Gastroesophageal sphincter (tissue), 4 donors: Measurements from ENCODE around the gene SLC13A1. TPM values are rescaled to one million over a fixed set of nuclear protein-coding genes. Genes with fewer than 3 reads are reported as not detected.

Source experiments
- ATAC-seq: fragments of 150-250 bp; one replicate; pipeline ENCODE4 v1.9.1; 2016; ENCODE audit warnings: mild to moderate bottlenecking, moderate library complexity
- H3K27ac ChIP-seq, 4 donors: fragments of 200-600 bp; sonication (generic) in 3 of 4; 1 replicate in 3 of 4; 2 replicates in 1 of 4; pipeline ENCODE4 v1.5.1; 2016 to 2019
- H3K27me3 ChIP-seq: fragments of 200-600 bp; sonication (generic); one replicate; pipeline ENCODE4 v1.5.1; 2019
- H3K36me3 ChIP-seq, 2 donors: fragments of 200-600 bp; sonication (generic); one replicate each; pipeline ENCODE4 v1.5.1; 2019; ENCODE audit warnings: control low read depth in 1 of 2
- H3K4me1 ChIP-seq, 3 donors: fragments of 200-600 bp; sonication (generic); 1 replicate in 2 of 3; 2 replicates in 1 of 3; pipeline ENCODE4 v1.5.1; 2016 to 2019; ENCODE audit warnings: control low read depth in 2 of 3
- H3K4me3 ChIP-seq, 2 donors: fragments of 200-600 bp; sonication (generic); one replicate each; pipeline ENCODE4 v1.5.1; 2019; ENCODE audit warnings: mild to moderate bottlenecking in 1 of 2, moderate library complexity in 1 of 2
- H3K9me3 ChIP-seq, 3 donors: fragments of 200-600 bp; sonication (generic); one replicate each; pipeline ENCODE4 v1.5.1; 2017 to 2019; ENCODE audit warnings: control low read depth in 2 of 3
- CTCF ChIP-seq, 4 experiments: fragments of 200-600 bp in 2 of 4; fragments of 450-650 bp in 2 of 4; sonication (generic) in 1 of 4; IDR thresholded peaks; one replicate each; pipeline ENCODE4 v1.5.1; 2017 to 2019; ENCODE audit warnings: antibody characterized with exemption in 4 of 4, mild to moderate bottlenecking in 2 of 4, moderate library complexity in 2 of 4
- EP300 ChIP-seq: sonication (generic); formaldehyde crosslinking; IDR thresholded peaks from one replicate; pipeline ENCODE4 v1.6.1; 2017; ENCODE audit warnings: antibody characterized with exemption, mild to moderate bottlenecking
- POLR2A ChIP-seq, 2 donors: fragments of 450-650 bp; IDR thresholded peaks; one replicate each; pipeline ENCODE4 v1.6.1; 2017; ENCODE audit warnings: antibody characterized with exemption in 2 of 2, mild to moderate bottlenecking in 2 of 2, moderate library complexity in 1 of 2
- POLR2AphosphoS5 ChIP-seq: sonication (generic); formaldehyde crosslinking; IDR thresholded peaks from one replicate; pipeline ENCODE4 v1.6.1; 2017; ENCODE audit warnings: antibody characterized with exemption
- WGBS, 2 donors: methylation state at CpG; one replicate each; pipeline ENCODE4 v1.1.5; 2018; ENCODE audit warnings: low coverage in 1 of 2; 5-methylcytosine and 5-hydroxymethylcytosine counted together
- total RNA-seq, 4 donors: library from RNA; depleted of rRNA; stranded (reverse); fragments of >200 nt; gene quantifications; one replicate each; pipeline ENCODE4 v1.1.0, GENCODE V29; 2016

The SLC13A1 gene
- total RNA-seq, 4 donors from 2014 or later = not detected

- ATAC-seq = no peak
- Histone ChIP-seq H3K4me1 (no peaks in the 10 kb centered on the region), H3K4me3 (no peak overlapping the region), H3K27ac (no peak overlapping the region), H3K36me3 (no peaks in the 10 kb centered on the region), H3K27me3 (no peaks in the 10 kb centered on the region), H3K9me3 (no peaks in the 10 kb centered on the region)
- no peak for TF ChIP-seq EP300
- no peak for TF ChIP-seq POLR2AphosphoS5
- no peak for TF ChIP-seq POLR2A (IDR thresholded peaks at IDR 0.05)
- TF ChIP-seq CTCF (IDR thresholded peaks at IDR 0.05) = no peak
- 100% methylated on average over 1 of the region's 1 CpG for WGBS, 2 donors
These were observed 67.8 kb downstream of the SLC13A1 start for GRCh38 chr7:123131961-123132360.

DNA sequence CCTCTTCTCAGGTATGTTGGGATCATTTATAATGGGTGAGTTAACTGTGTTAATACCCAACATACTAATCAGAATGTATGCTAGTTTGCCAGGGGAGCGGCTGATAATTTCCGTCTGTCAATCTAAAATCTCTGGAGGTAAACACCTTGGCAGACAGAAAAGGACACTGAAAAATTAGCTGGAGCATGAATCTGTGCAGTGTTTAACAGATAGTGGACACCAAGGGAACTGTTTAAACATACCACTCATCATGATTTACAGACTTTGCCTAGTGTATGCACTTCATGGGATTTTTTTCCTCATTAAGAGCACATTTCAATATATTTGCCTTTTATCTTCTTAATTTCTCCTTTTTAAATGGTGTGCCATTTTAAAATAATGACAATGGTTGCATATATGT, 68.2 kb downstream of the SLC13A1 start:
- Histone ChIP-seq H3K4me1 (no peaks in the 10 kb centered on the region), H3K9me3 (no peaks in the 10 kb centered on the region), H3K27me3 (no peaks in the 10 kb centered on the region), H3K27ac (no peak overlapping the region), H3K36me3 (no peaks in the 10 kb centered on the region), H3K4me3 (no peak overlapping the region)
- TF ChIP-seq EP300 (no peak), CTCF (IDR thresholded peaks at IDR 0.05) (no peak), POLR2A (IDR thresholded peaks at IDR 0.05) (no peak), POLR2AphosphoS5 (no peak)
- WGBS, 2 donors = 21 to 53% methylated on average over 2 of the region's 2 CpGs
- ATAC-seq = no peak

DNA sequence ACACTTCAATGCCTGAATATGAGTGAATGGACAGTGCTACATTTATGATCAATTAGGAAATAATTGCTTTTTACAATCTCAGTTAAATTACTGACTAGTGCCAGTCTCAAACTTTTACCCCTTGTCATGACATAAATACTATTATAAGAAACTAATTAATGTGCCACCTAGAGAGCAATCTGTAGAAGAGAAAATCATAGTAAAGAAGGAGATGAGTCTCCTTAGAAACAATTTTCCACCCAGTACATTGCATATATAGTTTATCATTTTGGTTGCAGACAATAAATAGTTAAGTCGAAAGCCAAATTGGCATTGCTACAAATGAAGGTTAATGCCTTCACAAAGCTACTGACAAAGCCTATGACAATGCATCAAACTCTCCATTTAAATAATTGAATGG, 68.6 kb downstream of the SLC13A1 start:
- Histone ChIP-seq H3K9me3 (no peaks in the 10 kb centered on the region), H3K27me3 (no peaks in the 10 kb centered on the region), H3K4me3 (no peak overlapping the region), H3K4me1 (no peaks in the 10 kb centered on the region), H3K27ac (no peak overlapping the region), H3K36me3 (no peaks in the 10 kb centered on the region)
- TF ChIP-seq CTCF (IDR thresholded peaks at IDR 0.05) (no peak), POLR2AphosphoS5 (no peak), EP300 (no peak), POLR2A (IDR thresholded peaks at IDR 0.05) (no peak)
- 42 to 67% methylated on average over 1 of the region's 1 CpG for WGBS, 2 donors
- ATAC-seq = no peak

DNA sequence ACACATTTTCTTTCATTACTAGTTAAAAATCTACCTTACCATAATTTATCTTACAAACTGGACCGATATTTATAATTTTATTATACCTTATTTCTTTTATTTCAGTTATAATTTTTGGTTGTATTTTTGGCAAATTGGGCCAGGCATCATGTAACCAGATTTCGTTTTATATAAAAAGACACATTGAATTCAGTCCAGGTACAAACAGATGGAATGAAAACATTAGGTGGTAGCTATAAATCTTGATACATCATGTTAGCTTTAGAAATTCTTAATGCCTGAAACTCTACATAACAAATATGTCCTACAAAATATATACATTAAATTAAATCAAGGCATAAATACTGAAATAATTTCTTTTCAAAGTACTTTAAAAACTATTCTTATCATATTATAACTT, 73.1 kb downstream of the SLC13A1 start:
- H3K4me3 ChIP-seq = no peak overlapping the region
- TF ChIP-seq POLR2A (IDR thresholded peaks at IDR 0.05) (no peak), EP300 (no peak), CTCF (IDR thresholded peaks at IDR 0.05) (no peak), POLR2AphosphoS5 (no peak)
- no peak overlapping the region for H3K27ac ChIP-seq
- no peaks in the 10 kb centered on the region for H3K4me1 ChIP-seq
- no peaks in the 10 kb centered on the region for H3K9me3 ChIP-seq
- 59 to 75% methylated on average over 2 of the region's 2 CpGs for WGBS, 2 donors
- no peak for ATAC-seq
- H3K27me3 ChIP-seq = no peaks in the 10 kb centered on the region
- no peaks in the 10 kb centered on the region for H3K36me3 ChIP-seq

DNA sequence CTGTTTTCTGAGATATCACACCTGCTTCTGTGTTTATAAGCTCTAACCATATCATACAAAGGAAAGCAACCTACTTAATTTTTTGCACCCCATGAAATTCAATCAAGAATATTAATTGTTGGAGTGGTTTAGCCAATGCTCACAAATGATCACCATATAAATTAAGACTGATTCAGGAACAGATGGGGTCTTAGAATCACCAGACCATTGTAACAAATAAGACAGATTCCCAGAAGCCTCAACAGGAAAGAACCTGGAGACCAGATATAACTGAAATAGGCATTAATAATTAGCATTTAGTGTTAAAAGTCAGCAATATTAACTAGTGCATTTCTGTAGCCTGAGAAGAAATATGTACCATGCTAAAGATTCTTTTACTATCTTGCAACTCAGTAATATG, 73.6 kb downstream of the SLC13A1 start:
- Histone ChIP-seq H3K27ac (no peak overlapping the region), H3K4me1 (no peaks in the 10 kb centered on the region), H3K4me3 (no peak overlapping the region), H3K27me3 (no peaks in the 10 kb centered on the region), H3K9me3 (no peaks in the 10 kb centered on the region), H3K36me3 (no peaks in the 10 kb centered on the region)
- no peak for ATAC-seq
- TF ChIP-seq POLR2AphosphoS5 = no peak

DNA sequence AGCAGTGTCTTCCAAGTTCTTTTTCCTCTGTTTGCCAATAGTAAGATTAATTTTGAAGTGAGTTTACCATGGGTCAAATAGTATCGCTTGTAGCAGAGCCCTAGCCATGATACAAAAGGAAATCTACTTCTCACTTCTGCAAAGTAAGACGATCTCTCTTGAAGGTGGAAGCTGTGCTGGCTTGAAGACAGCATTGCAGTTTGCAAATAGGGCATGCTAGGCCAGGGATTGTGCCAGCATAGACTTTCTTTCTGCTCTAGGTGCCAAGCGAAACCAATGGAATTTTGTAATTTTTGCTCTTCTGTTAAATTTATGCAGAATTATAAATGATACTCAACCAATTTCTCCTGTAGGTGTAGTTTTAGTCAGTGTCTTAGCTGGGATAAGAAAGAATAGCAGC, 74.5 kb downstream of the SLC13A1 start:
- TF ChIP-seq EP300 (no peak), POLR2A (IDR thresholded peaks at IDR 0.05) (no peak), POLR2AphosphoS5 (no peak), CTCF (IDR thresholded peaks at IDR 0.05) (no peak)
- H3K4me1 ChIP-seq = no peaks in the 10 kb centered on the region
- H3K9me3 ChIP-seq = no peaks in the 10 kb centered on the region
- 63% methylated on average over 3 of the region's 3 CpGs; no CpG with 5 or more reads in 1 of the 2 donors for WGBS, 2 donors
- no peak for ATAC-seq
- H3K36me3 ChIP-seq = no peaks in the 10 kb centered on the region
- H3K4me3 ChIP-seq = no peak overlapping the region
- H3K27ac ChIP-seq = no peak overlapping the region
- H3K27me3 ChIP-seq = no peaks in the 10 kb centered on the region
